Esophagus muscularis mucosa (tissue), 4 donors: ENCODE results near the gene ADAD2. TPM values are rescaled to one million over a fixed set of nuclear protein-coding genes. Genes with fewer than 3 reads are reported as not detected.

Experiments
- DNase-seq: peaks from one replicate; pipeline ENCODE4 v3.0.0-alpha.2; 2017; ENCODE audit errors: extremely low spot score
- H3K27ac ChIP-seq, 4 donors: fragments of 200-600 bp; sonication (generic); replicated peaks in 1 of 4; 1 replicate in 3 of 4; 2 replicates in 1 of 4; pipeline ENCODE4 v1.5.1; 2016 to 2019; ENCODE audit warnings: mild to moderate bottlenecking in 1 of 4
- H3K27me3 ChIP-seq, 4 donors: fragments of 200-600 bp; sonication (generic); one replicate each; pipeline versions ENCODE4 v1.5.1 to v1.6.0; 2016 to 2019
- H3K36me3 ChIP-seq, 4 donors: fragments of 200-600 bp; sonication (generic); one replicate each; pipeline ENCODE4 v1.5.1; 2016 to 2019
- H3K4me1 ChIP-seq, 4 donors: fragments of 200-600 bp; sonication (generic); one replicate each; pipeline ENCODE4 v1.5.1; 2016 to 2019
- H3K4me3 ChIP-seq, 4 donors: fragments of 200-600 bp; sonication (generic); 1 replicate in 2 of 4; 2 replicates in 2 of 4; pipeline ENCODE4 v1.5.1; 2016 to 2019; ENCODE audit warnings: mild to moderate bottlenecking in 4 of 4, moderate library complexity in 1 of 4
- H3K9me3 ChIP-seq, 4 donors: fragments of 200-600 bp; sonication (generic); 1 replicate in 3 of 4; 2 replicates in 1 of 4; pipeline ENCODE4 v1.5.1; 2016 to 2019
- EP300 ChIP-seq: sonication (generic); formaldehyde crosslinking; IDR thresholded peaks from one replicate; pipeline ENCODE4 v1.6.1; 2017; ENCODE audit warnings: antibody characterized with exemption
- POLR2A ChIP-seq: fragments of 450-650 bp; IDR thresholded peaks from one replicate; pipeline ENCODE4 v1.6.1; 2017; ENCODE audit warnings: antibody characterized with exemption, moderate library complexity, mild to moderate bottlenecking, low read depth
- POLR2AphosphoS5 ChIP-seq, 2 donors: sonication (generic); formaldehyde crosslinking; IDR thresholded peaks; one replicate each; pipeline ENCODE4 v1.6.1; 2017; ENCODE audit warnings: antibody characterized with exemption in 2 of 2
- WGBS: methylation state at CpG from one replicate; pipeline ENCODE4 v1.1.5; 2018; 5-methylcytosine and 5-hydroxymethylcytosine counted together
- intact Hi-C: fragments of 100-400 bp; cut with DNase I; formaldehyde crosslinking; loops from one replicate; pipeline ENCODE4 v1.15.1; 2023
- total RNA-seq, 4 donors: library from RNA; depleted of rRNA; stranded (reverse); fragments of >200 nt; gene quantifications; one replicate each; pipeline versions ENCODE4 v1.1.0 to v1.2.1, GENCODE V29; 2016
- TF ChIP-seq, protein P1 (sequence below), 3 experiments: fragments of 200-600 bp in 2 of 3; fragments of 450-650 bp in 1 of 3; sonication (generic) in 2 of 3; IDR thresholded peaks; one replicate each; pipeline ENCODE4 v1.5.1; 2017 to 2019; ENCODE audit warnings: antibody characterized with exemption in 3 of 3, mild to moderate bottlenecking in 2 of 3, moderate library complexity in 1 of 3

Gene ADAD2
- total RNA-seq, 4 donors from 2014 or later = 0.42 to 0.83 (median 0.80) TPM; not detected in 1

GRCh38 chr16:84144859-84145639 is 45.9 kb upstream of the ADAD2 start, which contains the start of the genes DNAAF1 and HSDL1:
DNAAF1 (plus strand) TSS chr16:84145308; CDS start chr16:84145441, 133 bp downstream.
HSDL1 (minus strand) TSS chr16:84145177; CDS start chr16:84131321, 13,856 bp downstream.
- peak; percentile 94 for DNase-seq
- TF ChIP-seq, protein P1, sequence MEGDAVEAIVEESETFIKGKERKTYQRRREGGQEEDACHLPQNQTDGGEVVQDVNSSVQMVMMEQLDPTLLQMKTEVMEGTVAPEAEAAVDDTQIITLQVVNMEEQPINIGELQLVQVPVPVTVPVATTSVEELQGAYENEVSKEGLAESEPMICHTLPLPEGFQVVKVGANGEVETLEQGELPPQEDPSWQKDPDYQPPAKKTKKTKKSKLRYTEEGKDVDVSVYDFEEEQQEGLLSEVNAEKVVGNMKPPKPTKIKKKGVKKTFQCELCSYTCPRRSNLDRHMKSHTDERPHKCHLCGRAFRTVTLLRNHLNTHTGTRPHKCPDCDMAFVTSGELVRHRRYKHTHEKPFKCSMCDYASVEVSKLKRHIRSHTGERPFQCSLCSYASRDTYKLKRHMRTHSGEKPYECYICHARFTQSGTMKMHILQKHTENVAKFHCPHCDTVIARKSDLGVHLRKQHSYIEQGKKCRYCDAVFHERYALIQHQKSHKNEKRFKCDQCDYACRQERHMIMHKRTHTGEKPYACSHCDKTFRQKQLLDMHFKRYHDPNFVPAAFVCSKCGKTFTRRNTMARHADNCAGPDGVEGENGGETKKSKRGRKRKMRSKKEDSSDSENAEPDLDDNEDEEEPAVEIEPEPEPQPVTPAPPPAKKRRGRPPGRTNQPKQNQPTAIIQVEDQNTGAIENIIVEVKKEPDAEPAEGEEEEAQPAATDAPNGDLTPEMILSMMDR (IDR thresholded peaks at IDR 0.05) = no peak
- TF ChIP-seq POLR2AphosphoS5 (IDR thresholded peaks at IDR 0.05) = peak; percentile 23 to 53
- peak within 1 kb of the TSS; percentile 88 to 99 (median 96) for H3K4me3 ChIP-seq
- peaks cover 0 to 21% (median 18%) of the 10 kb centered on the region in 4 donors for H3K4me1 ChIP-seq
- 0% methylated on average over 5 of the region's 89 CpGs for WGBS
- H3K27me3 ChIP-seq = no peaks in the 10 kb centered on the region
- H3K27ac ChIP-seq = peak within 1 kb of the TSS; percentile 65 to 84 (median 75)
- intact Hi-C loops = no loop called here
- H3K36me3 ChIP-seq = no peaks in the 10 kb centered on the region
- H3K9me3 ChIP-seq = no peaks in the 10 kb centered on the region

GRCh38 chr16:84150926-84151325 is 40.0 kb upstream of the ADAD2 start:
- no peak for DNase-seq
- Histone ChIP-seq H3K4me1 (peaks cover 0 to under 1% (median under 1%) of the 10 kb centered on the region in 4 donors), H3K36me3 (no peaks in the 10 kb centered on the region), H3K27ac (no peak overlapping the region), H3K9me3 (no peaks in the 10 kb centered on the region), H3K4me3 (no peak overlapping the region), H3K27me3 (peaks cover 0 to 9% (median 0%) of the 10 kb centered on the region in 4 donors)
- TF ChIP-seq POLR2A (no peak), POLR2AphosphoS5 (IDR thresholded peaks at IDR 0.05) (no peak), EP300 (no peak)
- TF ChIP-seq, protein P1 (IDR thresholded peaks at IDR 0.05) = no peak
- whole genome bisulfite sequencing = 83% methylated on average over 3 of the region's 3 CpGs
- intact Hi-C loops = no loop called here

GRCh38 chr16:84153660-84154214 is 37.2 kb upstream of the ADAD2 start:
- no peak for TF ChIP-seq POLR2AphosphoS5 (IDR thresholded peaks at IDR 0.05)
- TF ChIP-seq, protein P1 (IDR thresholded peaks at IDR 0.05) = no peak
- no peak for TF ChIP-seq EP300
- no peak for TF ChIP-seq POLR2A
- H3K4me1 ChIP-seq = no peaks in the 10 kb centered on the region
- no peak overlapping the region for H3K4me3 ChIP-seq
- 67% methylated on average over 8 of the region's 8 CpGs for WGBS
- intact Hi-C loops = no loop called here
- no peak for DNase-seq
- no peaks in the 10 kb centered on the region for H3K9me3 ChIP-seq
- H3K36me3 ChIP-seq = no peaks in the 10 kb centered on the region
- H3K27ac ChIP-seq = no peak overlapping the region
- peaks cover 0 to 14% (median 0%) of the 10 kb centered on the region in 4 donors for H3K27me3 ChIP-seq

- Histone ChIP-seq H3K4me1 (no peaks in the 10 kb centered on the region), H3K4me3 (no peak overlapping the region), H3K27ac (no peak overlapping the region), H3K36me3 (no peaks in the 10 kb centered on the region), H3K27me3 (peaks cover 0 to 19% (median 2%) of the 10 kb centered on the region in 4 donors), H3K9me3 (no peaks in the 10 kb centered on the region)
- WGBS = 100% methylated on average over 3 of the region's 4 CpGs
- intact Hi-C loops = no loop called here
- DNase-seq = no peak
- TF ChIP-seq POLR2A (no peak), POLR2AphosphoS5 (IDR thresholded peaks at IDR 0.05) (no peak), EP300 (no peak)
- TF ChIP-seq, protein P1 (IDR thresholded peaks at IDR 0.05) = no peak
Measured at GRCh38 chr16:84155226-84155625, 35.7 kb upstream of the ADAD2 start.
